GM23338 (cell line): ENCODE data around the gene SV2C.

Source experiments
- ZNF114 ChIP-seq: fragments of 250-450 bp; sonication (Bioruptor Pico); IDR thresholded peaks from 2 replicates; pipeline ENCODE4 v1.5.0; 2020; ENCODE audit warnings: mild to moderate bottlenecking, moderate library complexity
- TF ChIP-seq, protein P1 (sequence below), 2 experiments: fragments of 200-600 bp in 1 of 2; sonication (generic) in 1 of 2; conservative IDR thresholded peaks; 2 replicates each; pipeline versions ENCODE4 v1.5.1 to v1.6.1; 2016 to 2017; ENCODE audit warnings: antibody characterized with exemption in 2 of 2, low read depth in 2 of 2, mild to moderate bottlenecking in 2 of 2, moderate library complexity in 1 of 2

DNA sequence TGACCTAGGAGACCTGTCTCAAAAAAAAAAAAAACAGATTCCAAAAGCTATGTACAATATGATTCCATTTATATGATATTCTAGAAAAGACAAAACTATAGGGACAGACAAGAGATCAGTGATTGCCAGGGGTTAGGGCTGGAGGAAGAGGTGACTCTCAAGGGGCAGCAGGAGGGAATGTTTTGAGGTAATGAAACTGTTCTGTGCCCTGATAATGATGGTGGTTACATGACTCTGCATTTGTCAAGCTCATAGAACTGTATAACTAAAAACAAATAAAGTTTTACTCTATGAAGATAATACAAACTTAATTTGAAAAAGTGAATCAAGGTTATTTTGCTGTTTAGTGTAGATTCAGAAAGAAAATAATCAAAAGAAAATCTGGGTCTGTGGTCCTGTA lies 194.6 kb downstream of the SV2C start:
- TF ChIP-seq, protein P1, sequence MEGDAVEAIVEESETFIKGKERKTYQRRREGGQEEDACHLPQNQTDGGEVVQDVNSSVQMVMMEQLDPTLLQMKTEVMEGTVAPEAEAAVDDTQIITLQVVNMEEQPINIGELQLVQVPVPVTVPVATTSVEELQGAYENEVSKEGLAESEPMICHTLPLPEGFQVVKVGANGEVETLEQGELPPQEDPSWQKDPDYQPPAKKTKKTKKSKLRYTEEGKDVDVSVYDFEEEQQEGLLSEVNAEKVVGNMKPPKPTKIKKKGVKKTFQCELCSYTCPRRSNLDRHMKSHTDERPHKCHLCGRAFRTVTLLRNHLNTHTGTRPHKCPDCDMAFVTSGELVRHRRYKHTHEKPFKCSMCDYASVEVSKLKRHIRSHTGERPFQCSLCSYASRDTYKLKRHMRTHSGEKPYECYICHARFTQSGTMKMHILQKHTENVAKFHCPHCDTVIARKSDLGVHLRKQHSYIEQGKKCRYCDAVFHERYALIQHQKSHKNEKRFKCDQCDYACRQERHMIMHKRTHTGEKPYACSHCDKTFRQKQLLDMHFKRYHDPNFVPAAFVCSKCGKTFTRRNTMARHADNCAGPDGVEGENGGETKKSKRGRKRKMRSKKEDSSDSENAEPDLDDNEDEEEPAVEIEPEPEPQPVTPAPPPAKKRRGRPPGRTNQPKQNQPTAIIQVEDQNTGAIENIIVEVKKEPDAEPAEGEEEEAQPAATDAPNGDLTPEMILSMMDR (conservative IDR thresholded peaks at IDR 0.05; ENCODE audit: low read depth in 2 of 2): no peak
- TF ChIP-seq ZNF114: no peak
